H9 (cell line): ENCODE results near the gene ZDHHC23. TPM values are rescaled to one million over a fixed set of nuclear protein-coding genes. Genes with fewer than 3 reads are reported as not detected.
A peak's percentile ranks its signal among the peaks of the same experiment; 100 is the strongest.

Experiments used
- DNase-seq: peaks from one replicate; pipeline ENCODE4 v3.0.0-alpha.2; 2017
- H2AFZ ChIP-seq: one replicate; pipeline ENCODE4 v1.6.1; 2013; ENCODE audit warnings: mild to moderate bottlenecking, low read length, control low read depth, moderate library complexity
- H2AK5ac ChIP-seq: 2 replicates; pipeline ENCODE4 v1.6.1; 2013; ENCODE audit warnings: low read length, control low read depth, mixed read lengths; ENCODE audit not compliant: insufficient read length
- H2BK120ac ChIP-seq: one replicate; pipeline ENCODE4 v1.6.1; 2013; ENCODE audit warnings: low read depth, mild to moderate bottlenecking, low read length, control low read depth, inconsistent platforms; ENCODE audit not compliant: poor library complexity, severe bottlenecking
- H2BK12ac ChIP-seq: 2 replicates; pipeline ENCODE4 v1.6.1; 2013; ENCODE audit warnings: low read length, control low read depth, mixed read lengths, low read depth; ENCODE audit not compliant: insufficient read length
- H2BK15ac ChIP-seq: 2 replicates; pipeline ENCODE4 v1.6.1; 2013; ENCODE audit warnings: low read depth, low read length, control low read depth
- H2BK20ac ChIP-seq: one replicate; pipeline ENCODE4 v1.6.1; 2013; ENCODE audit warnings: low read depth, mild to moderate bottlenecking, low read length, control low read depth, inconsistent platforms; ENCODE audit not compliant: poor library complexity, severe bottlenecking
- H2BK5ac ChIP-seq: 2 replicates; pipeline ENCODE4 v1.6.1; 2013; ENCODE audit warnings: low read length, control low read depth, mixed read lengths; ENCODE audit not compliant: insufficient read length
- H3K14ac ChIP-seq: 2 replicates; pipeline ENCODE4 v1.6.1; 2013; ENCODE audit warnings: low read length, control low read depth; ENCODE audit not compliant: insufficient read depth
- H3K18ac ChIP-seq: 2 replicates; pipeline ENCODE4 v1.6.1; 2013; ENCODE audit warnings: low read depth, mild to moderate bottlenecking, mixed read lengths, low read length, control low read depth; ENCODE audit not compliant: insufficient read length
- H3K23ac ChIP-seq: 2 replicates; pipeline ENCODE4 v1.6.1; 2013; ENCODE audit warnings: low read length, control low read depth, mixed read lengths, low read depth; ENCODE audit not compliant: insufficient read length
- H3K23me2 ChIP-seq: 2 replicates; pipeline ENCODE4 v1.6.1; 2013; ENCODE audit warnings: low read depth, mild to moderate bottlenecking, mixed read lengths, low read length, control low read depth; ENCODE audit not compliant: insufficient read length, poor library complexity, severe bottlenecking
- H3K27ac ChIP-seq: 2 replicates; pipeline ENCODE4 v1.5.1; 2013; ENCODE audit warnings: low read length, control low read depth, mixed read lengths, low read depth; ENCODE audit not compliant: insufficient read length
- H3K27me3 ChIP-seq: 2 replicates; pipeline ENCODE4 v1.6.1; 2013; ENCODE audit warnings: low read length, control low read depth, inconsistent platforms; ENCODE audit not compliant: insufficient read depth
- H3K4ac ChIP-seq: 2 replicates; pipeline ENCODE4 v1.6.1; 2013; ENCODE audit warnings: low read depth, mild to moderate bottlenecking, control low read depth, inconsistent platforms, low read length, moderate library complexity
- H3K4me1 ChIP-seq: 2 replicates; pipeline ENCODE4 v1.6.1; 2013; ENCODE audit warnings: low read length, control low read depth, inconsistent platforms; ENCODE audit not compliant: insufficient read depth
- H3K4me2 ChIP-seq: 2 replicates; pipeline ENCODE4 v1.6.1; 2013; ENCODE audit warnings: low read length, control low read depth, mixed read lengths; ENCODE audit not compliant: insufficient read length, insufficient read depth
- H3K56ac ChIP-seq: 2 replicates; pipeline ENCODE4 v1.6.1; 2013; ENCODE audit warnings: low read depth, mild to moderate bottlenecking, mixed read lengths, low read length, control low read depth; ENCODE audit not compliant: insufficient read length
- H3K79me1 ChIP-seq: 2 replicates; pipeline ENCODE4 v1.6.1; 2013; ENCODE audit warnings: low read depth, mild to moderate bottlenecking, moderate library complexity, low read length, control low read depth, inconsistent platforms; ENCODE audit not compliant: insufficient read depth, poor library complexity, severe bottlenecking
- H3K79me2 ChIP-seq: 2 replicates; pipeline ENCODE4 v1.6.1; 2013; ENCODE audit warnings: low read length, control low read depth, inconsistent platforms; ENCODE audit not compliant: insufficient read depth
- H3K9ac ChIP-seq: 2 replicates; pipeline ENCODE4 v1.6.1; 2013; ENCODE audit warnings: low read length, control low read depth, mixed read lengths; ENCODE audit not compliant: insufficient read length; ENCODE audit errors: extremely low read depth
- H3K9me3 ChIP-seq: one replicate; pipeline ENCODE4 v1.6.1; 2013; ENCODE audit warnings: low read depth, low read length, inconsistent platforms; ENCODE audit not compliant: control insufficient read depth
- H3T11ph ChIP-seq: one replicate; pipeline ENCODE4 v1.6.1; 2013; ENCODE audit warnings: mild to moderate bottlenecking, low read length, control low read depth, inconsistent platforms
- H4K20me1 ChIP-seq: one replicate; pipeline ENCODE4 v1.6.1; 2013; ENCODE audit not compliant: control insufficient read depth, insufficient read length, insufficient read depth
- H4K5ac ChIP-seq: 2 replicates; pipeline ENCODE4 v1.6.1; 2013; ENCODE audit warnings: low read depth, mild to moderate bottlenecking, mixed read lengths, low read length, control low read depth; ENCODE audit not compliant: insufficient read length
- H4K8ac ChIP-seq: replicated peaks from 2 replicates; pipeline ENCODE4 v1.6.1; 2013; ENCODE audit warnings: low read length, control low read depth, mixed read lengths, low read depth; ENCODE audit not compliant: insufficient read length
- H4K91ac ChIP-seq: 2 replicates; pipeline ENCODE4 v1.6.1; 2013; ENCODE audit warnings: low read depth, mild to moderate bottlenecking, moderate library complexity, mixed read lengths, low read length, control low read depth; ENCODE audit not compliant: insufficient read length
- H3K27ac Mint-ChIP-seq, 3 experiments: 2 replicates in 2 of 3; 3 replicates in 1 of 3; pipeline ENCODE4 v1.8.0; 2020 to 2021; ENCODE audit warnings: mixed read lengths in 3 of 3, mild to moderate bottlenecking in 1 of 3, moderate library complexity in 1 of 3
- H3K27me3 Mint-ChIP-seq: 2 replicates; pipeline ENCODE4 v1.8.0; 2021; ENCODE audit warnings: low read depth, mild to moderate bottlenecking, moderate library complexity, mixed read lengths
- H3K36me3 Mint-ChIP-seq, 3 experiments: 2 replicates in 2 of 3; 3 replicates in 1 of 3; pipeline ENCODE4 v1.8.0; 2020 to 2021; ENCODE audit warnings: low read depth in 3 of 3, mixed read lengths in 3 of 3; ENCODE audit not compliant: insufficient read depth in 1 of 3
- H3K4me1 Mint-ChIP-seq, 2 experiments: 2 replicates each; pipeline ENCODE4 v1.8.0; 2020; ENCODE audit warnings: mixed read lengths in 2 of 2
- H3K4me3 Mint-ChIP-seq, 2 experiments: 2 replicates in 1 of 2; 3 replicates in 1 of 2; pipeline ENCODE4 v1.8.0; 2020 to 2021; ENCODE audit warnings: mild to moderate bottlenecking in 2 of 2, mixed read lengths in 2 of 2, moderate library complexity in 1 of 2
- H3K9me3 Mint-ChIP-seq, 2 experiments: 2 replicates in 1 of 2; 3 replicates in 1 of 2; pipeline ENCODE4 v1.8.0; 2020; ENCODE audit warnings: mild to moderate bottlenecking in 2 of 2, mixed read lengths in 2 of 2, moderate library complexity in 1 of 2
- WGBS: extraction: QIAGEN DNeasy Blood & Tissue Kit; methylation state at CpG from one replicate; pipeline ENCODE4 v1.1.7; 2013; ENCODE audit warnings: missing lambda C conversion rate, low lambda C conversion rate, mixed read lengths; ENCODE audit not compliant: insufficient read length; ENCODE audit errors: extremely low coverage; 5-methylcytosine and 5-hydroxymethylcytosine counted together
- total RNA-seq: library from RNA; stranded (reverse); gene quantifications from 2 replicates; pipeline ENCODE4 v1.2.1, GENCODE V29; 2021
- TF ChIP-seq, protein P1 (sequence below): fragments of 200-600 bp; sonication (generic); conservative IDR thresholded peaks from 3 replicates; pipeline ENCODE4 v1.8.0; 2021; ENCODE audit warnings: antibody characterized with exemption, mild to moderate bottlenecking

Gene ZDHHC23
- total RNA-seq, 1 experiment from 2014 or later, result 25.2 TPM

DNA sequence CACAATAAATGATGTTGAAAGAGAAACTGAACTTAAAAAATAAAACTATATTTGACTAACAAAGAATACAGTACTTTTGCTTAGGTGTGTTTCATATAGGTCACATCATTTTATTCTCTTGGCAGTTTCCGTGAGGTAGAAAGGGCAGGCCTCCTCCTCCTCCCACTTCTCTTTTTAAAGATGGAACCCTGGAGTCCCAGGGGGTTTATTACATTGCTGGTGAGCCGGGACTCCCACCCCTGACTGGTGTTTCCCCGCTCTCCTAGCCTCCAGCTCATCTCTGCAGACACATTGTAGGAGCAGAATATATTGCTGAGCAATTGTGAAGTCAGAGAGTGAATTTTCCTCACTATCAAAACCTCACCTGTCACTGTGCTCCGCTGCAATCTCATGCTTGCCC, 30.0 kb downstream of the ZDHHC23 start:
- Histone ChIP-seq H3K14ac (no peak overlapping the region), H3K9ac (no peak overlapping the region), H2BK120ac (no peak overlapping the region), H2BK15ac (no peak overlapping the region), H3K23me2 (no peaks in the 10 kb centered on the region), H3K9me3 (no peaks in the 10 kb centered on the region), H3K27ac (no peak overlapping the region), H3K18ac (no peak overlapping the region), H4K8ac (no peak overlapping the region), H3K79me1 (no peaks in the 10 kb centered on the region), H4K20me1 (no peaks in the 10 kb centered on the region), H2AK5ac (no peak overlapping the region), H3T11ph (no peak overlapping the region), H3K4me2 (no peak overlapping the region), H2BK12ac (no peak overlapping the region), H4K91ac (no peak overlapping the region), H2AFZ (no peak overlapping the region), H3K27me3 (no peaks in the 10 kb centered on the region; the same call in 1 of the 2 replicates), H3K23ac (no peak overlapping the region), H3K79me2 (no peaks in the 10 kb centered on the region), H3K4ac (no peak overlapping the region), H2BK5ac (no peak overlapping the region), H3K56ac (no peak overlapping the region), H3K4me1 (no peaks in the 10 kb centered on the region), H2BK20ac (no peak overlapping the region), H4K5ac (no peak overlapping the region)
- H3K36me3 Mint-ChIP-seq, result peaks cover 4 to 20% (median 16%) of the 10 kb centered on the region in 3 experiments; a peak in 6 of 7 replicates
- DNase-seq, result no peak
- no peaks in the 10 kb centered on the region for H3K4me1 Mint-ChIP-seq
- H3K27ac Mint-ChIP-seq, result peak overlapping the region in 1 of 3 experiments; percentile 18; a peak in 1 of 7 replicates
- H3K27me3 Mint-ChIP-seq, result no peaks in the 10 kb centered on the region
- no CpG with 5 or more reads among the region's 4 CpGs for WGBS
- TF ChIP-seq, protein P1, sequence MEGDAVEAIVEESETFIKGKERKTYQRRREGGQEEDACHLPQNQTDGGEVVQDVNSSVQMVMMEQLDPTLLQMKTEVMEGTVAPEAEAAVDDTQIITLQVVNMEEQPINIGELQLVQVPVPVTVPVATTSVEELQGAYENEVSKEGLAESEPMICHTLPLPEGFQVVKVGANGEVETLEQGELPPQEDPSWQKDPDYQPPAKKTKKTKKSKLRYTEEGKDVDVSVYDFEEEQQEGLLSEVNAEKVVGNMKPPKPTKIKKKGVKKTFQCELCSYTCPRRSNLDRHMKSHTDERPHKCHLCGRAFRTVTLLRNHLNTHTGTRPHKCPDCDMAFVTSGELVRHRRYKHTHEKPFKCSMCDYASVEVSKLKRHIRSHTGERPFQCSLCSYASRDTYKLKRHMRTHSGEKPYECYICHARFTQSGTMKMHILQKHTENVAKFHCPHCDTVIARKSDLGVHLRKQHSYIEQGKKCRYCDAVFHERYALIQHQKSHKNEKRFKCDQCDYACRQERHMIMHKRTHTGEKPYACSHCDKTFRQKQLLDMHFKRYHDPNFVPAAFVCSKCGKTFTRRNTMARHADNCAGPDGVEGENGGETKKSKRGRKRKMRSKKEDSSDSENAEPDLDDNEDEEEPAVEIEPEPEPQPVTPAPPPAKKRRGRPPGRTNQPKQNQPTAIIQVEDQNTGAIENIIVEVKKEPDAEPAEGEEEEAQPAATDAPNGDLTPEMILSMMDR, result no peak
- H3K9me3 Mint-ChIP-seq, result peaks cover 12 to 18% of the 10 kb centered on the region in 2 experiments; a peak in 3 of 5 replicates
- H3K4me3 Mint-ChIP-seq, result no peak overlapping the region
